GM19452 (cell line): ENCODE data around the gene RAP1A.
"Not testable (repeated sequence)": the region's sequence is repeated elsewhere in the genome, so short reads cannot be mapped to it uniquely, and the experiment has no call there.

ENCODE experiments used
- ATAC-seq: cut with Tn5 transposase; IDR thresholded peaks from one replicate; pipeline ENCODE4 v1.9.1; 2021; ENCODE audit not compliant: unreplicated experiment

RAP1A gene

GRCh38 chr1:111735321-111735720 is 115.7 kb downstream of the RAP1A start:
- no peak for ATAC-seq

GRCh38 chr1:111735858-111736544 is 116.4 kb downstream of the RAP1A start:
- ATAC-seq, result no peak

DNA sequence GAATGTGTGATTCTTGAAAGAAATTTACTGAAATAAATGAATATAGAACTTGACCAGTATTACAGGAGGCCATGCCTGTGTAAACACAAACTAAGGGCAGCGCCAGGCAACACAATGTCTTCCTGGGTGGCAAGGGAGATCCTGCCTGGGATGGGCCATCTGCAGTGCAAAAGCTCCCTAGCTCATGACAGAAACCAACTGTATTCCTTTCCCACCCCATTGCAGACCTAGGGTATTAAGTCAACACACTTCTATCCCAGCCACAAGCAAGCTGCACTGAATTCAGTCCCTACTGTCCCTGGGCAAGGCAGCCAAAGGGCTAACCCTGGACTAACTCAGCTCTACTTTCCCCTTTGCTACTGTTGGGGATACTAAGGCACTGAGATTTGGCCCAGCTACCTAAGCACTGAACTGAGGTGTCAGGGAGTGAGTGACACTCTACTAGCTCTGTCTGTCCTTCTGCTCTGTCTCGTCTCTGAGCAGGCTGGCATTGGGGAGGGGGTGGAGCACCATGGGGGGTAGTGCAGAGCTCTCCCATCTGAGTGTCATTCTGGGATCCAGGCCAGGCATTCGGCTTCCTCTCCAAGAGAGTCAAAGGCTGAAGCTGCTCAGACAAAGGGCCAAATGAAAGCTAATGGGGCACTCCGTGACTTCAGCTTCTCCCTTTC is 117.1 kb downstream of the RAP1A start:
- no peak for ATAC-seq

DNA sequence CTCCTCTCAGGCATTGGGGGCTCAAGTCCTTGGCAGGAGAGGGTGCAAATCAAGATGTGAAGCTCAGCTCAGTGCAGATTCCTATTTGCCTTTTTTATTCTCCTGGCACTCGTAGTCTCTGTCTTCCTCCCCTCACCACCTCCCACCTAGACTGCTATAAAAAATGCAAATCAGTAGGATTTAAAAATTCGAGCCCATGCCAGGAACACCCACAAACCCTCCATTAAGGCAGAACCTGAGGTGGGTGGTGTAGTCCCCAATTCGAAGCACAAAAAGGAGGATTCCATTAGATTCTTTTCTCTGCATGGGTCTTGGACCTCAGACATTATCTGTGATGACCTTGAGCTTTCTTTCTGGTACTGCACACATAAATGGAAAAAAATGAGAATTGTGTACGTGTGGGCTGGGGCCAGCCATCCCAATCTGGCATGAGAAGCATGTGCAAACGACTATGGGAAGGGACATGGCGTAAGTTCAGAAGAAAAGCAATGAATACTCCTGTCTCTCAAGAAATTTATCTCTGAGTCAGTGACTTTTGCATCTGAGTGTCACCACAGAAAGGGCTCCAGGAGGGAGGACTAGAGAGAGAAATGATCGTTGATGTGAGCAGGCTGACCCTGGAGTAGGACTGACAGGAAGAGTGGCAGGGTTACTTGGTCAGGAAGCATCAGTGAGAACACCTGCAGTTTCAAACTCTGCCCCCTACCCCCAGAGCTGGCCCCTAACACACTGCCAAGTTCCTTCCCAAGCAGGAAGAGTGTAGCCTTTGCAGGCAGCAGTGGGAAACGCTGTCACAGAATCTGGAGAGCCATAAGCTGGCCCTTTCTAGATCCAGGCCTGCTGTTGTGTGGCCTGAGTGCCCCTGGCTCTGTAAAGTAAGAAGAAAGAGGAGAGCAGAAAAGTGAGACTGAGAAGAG is 117.9 kb downstream of the RAP1A start:
- ATAC-seq, result no peak

- ATAC-seq, result no peak
These were observed 118.5 kb downstream of the RAP1A start for GRCh38 chr1:111738133-111738435.

GRCh38 chr1:111738436-111739193 is 119.0 kb downstream of the RAP1A start:
- peak; percentile 54 for ATAC-seq

DNA sequence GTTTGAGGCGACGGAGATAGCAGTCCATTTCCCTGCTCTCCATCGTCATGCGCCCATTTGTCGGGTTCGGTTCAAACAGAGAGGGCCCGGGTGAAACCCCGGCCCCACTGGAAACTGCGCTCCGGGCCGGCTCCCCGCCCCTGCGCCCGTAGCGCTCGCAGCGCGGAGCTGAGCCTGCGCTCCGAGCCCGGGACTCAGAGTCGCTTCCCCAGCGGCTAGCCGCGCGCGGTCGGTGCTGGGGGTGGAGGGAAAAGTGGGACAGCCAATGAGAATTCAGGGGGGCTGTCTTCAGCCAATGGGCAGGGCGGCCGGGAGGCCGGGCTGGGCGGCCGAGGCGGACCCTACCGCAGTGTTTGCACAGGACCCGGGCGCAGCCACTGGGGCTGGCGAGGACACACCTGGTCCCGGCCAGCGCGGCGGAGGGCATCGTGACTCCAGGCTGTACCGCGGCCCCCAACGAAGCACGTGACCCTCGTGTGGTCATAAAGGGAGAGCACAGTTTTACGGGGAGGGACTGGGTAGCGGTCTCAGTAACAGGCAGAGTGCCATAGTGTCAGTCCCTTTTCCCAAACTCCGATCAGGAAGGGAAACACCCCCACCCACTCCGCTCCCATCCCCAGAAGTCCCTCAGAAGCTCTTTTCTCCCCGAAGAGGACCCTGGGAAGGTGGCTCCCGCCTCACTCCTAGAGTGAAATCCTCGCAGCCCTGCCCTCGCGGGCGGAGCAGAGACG is 119.8 kb downstream of the RAP1A start, which contains the start of gene INKA2:
Gene INKA2 (minus strand): TSS at position 202 of the 731 bp plus-strand sequence. CDS start 153 bp downstream, at position 49.
- peak; percentile 84 for ATAC-seq

DNA sequence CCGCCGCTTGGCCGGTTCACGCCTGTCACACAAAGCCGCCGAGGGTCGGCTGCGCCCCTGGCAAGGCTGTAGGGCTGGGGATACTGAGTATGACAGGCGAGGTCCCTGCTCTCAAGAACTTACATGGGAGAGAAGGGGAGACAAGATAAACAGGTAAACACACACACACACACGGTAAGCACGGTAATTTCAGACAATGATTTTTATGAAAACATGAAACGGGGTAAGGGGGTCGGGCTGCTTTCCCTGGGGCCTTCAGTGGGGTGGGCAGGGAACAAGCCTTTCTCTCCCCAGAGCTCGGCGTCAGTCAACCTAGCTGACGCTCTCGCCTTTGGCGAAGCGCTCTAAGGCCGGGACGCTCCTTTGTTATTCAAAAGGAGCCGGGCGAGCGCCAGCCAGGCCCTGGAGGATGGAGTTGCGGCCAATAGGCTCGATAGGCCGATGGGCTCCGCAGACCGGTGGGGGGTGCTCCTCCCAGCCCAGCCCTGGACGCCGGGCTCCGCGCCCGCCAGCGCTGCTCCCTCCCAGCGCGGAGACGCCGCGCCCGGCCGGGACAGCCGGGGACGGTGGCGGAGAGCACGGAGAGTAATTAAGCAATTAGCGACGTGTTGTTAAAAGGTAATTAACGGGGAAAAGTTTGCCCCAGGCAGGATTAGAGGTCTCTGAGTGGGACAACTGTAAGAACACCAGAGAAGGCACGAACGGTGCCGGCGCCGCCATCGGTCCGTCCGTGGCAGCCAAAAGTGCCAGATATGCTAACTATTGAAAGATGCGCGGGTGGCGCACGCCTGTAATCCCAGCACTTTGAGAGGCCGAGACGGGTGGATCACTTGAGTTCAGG is 120.6 kb downstream of the RAP1A start:
- peak; percentile 9 for ATAC-seq

DNA sequence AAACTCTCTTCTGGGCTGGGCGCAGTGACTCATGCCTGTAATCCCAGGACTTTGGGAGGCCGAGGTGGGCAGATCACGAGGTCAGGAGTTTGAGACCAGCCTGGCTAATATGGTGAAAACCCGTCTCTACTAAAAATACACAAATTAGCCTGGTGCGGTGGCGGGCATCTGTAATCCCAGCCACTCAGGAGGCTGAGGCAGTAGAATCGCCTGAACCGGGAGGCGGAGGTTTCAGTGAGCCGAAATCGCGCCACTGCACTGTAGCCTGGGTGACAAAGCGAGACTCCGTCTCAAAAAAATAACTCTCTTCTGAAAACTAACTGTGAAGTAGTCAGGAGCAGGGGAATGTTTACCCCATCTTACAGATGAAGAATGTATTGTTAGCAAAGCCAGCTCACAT is 122.7 kb downstream of the RAP1A start:
- ATAC-seq, result not testable (repeated sequence)

DNA sequence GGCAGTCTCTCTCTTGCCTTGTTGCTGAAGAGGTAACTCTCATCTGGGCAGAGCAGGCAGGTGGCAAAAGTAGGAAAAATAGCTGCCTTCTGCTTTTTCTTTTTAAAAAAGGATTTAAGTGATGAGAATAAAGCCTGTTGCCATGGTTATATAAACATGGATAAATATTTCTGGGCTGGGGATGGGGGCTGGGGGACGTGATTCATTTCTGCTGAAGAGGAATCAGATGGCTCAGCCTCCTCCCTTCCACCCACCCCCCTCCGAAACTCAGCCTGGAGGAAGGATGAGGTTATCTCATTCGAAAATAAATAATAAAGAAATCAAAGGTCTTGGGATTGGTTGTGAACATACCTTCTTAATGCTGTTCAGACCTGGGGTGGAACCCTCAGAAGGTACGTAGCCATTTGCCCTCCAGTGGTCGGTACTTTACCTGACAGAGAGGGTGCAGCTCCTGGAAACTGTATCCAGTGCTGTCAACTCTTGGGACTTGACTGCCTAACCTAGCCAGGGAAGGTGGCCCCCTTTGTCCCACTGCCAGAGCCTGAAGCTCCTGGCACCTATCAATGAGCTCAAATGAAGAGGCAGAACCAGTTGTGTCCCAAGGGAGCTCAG is 123.5 kb downstream of the RAP1A start:
- no peak for ATAC-seq

- no peak for ATAC-seq
These were observed 124.1 kb downstream of the RAP1A start for GRCh38 chr1:111743679-111744101.

- ATAC-seq, result no peak
These were observed 126.4 kb downstream of the RAP1A start for GRCh38 chr1:111745675-111746613.

DNA sequence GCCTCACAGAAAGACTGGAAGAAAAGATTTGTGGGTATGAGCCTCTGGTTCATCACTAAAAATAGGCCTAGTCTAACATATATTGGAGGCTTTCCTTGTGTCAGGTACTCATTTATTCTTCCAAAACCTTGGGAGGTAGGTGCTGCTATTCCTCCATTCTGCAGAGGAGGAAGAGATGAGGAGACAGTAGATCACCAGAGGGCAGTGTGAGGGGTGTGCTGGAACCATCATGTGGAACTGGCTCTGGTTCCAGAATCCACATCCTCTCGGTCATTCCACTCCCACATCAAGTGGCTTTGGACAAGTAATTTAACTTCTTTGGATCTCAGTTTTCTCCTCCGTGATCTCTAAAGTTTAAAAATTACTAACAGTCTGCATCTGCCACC is 127.0 kb downstream of the RAP1A start:
- no peak for ATAC-seq

GRCh38 chr1:111747282-111747734 is 127.7 kb downstream of the RAP1A start:
- no peak for ATAC-seq

GRCh38 chr1:111747947-111748346 is 128.4 kb downstream of the RAP1A start:
- no peak for ATAC-seq

- no peak for ATAC-seq
These were observed 130.0 kb downstream of the RAP1A start for GRCh38 chr1:111749628-111750027.

DNA sequence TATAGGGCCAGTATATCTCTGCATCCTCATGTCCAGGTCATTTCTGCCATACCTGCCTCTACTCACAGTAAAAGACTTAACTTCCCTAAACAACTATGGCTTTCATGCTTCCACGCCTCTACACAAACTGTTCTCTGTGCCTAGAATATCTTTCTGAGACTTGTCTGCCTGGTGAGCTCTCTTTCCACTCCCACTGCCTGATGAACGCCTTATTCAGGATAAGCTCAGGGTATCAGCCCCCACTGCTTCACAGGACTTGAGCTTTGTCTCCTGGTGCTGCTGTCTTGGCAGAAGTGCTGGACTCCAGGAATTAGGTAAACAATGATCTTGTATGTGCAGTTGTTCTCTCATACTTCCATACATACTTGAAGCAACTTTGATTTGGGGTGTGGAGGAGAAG is 131.3 kb downstream of the RAP1A start:
- ATAC-seq, result no peak
